PC-3 (cell line): ENCODE results near the gene RALBP1. TPM values are rescaled to one million over a fixed set of nuclear protein-coding genes. Genes with fewer than 3 reads are reported as not detected.

Experiments used
- ATAC-seq: fragments of 200-7000 bp; cut with Tn5 transposase; 2 replicates; pipeline ENCODE4 v1.9.1; 2020; ENCODE audit warnings: mild to moderate bottlenecking, moderate library complexity
- BruUV-seq: library from RNA; stranded (reverse); fragments of 400-500 nt; replicated peaks from 2 replicates; lab custom pipeline; 2021; lab: Mats Ljungman, UMichigan
- CTCF ChIA-PET: fragments of 300-600 bp; sonication (Branson Sonifier 250); formaldehyde crosslinking; loops from one replicate; lab custom pipeline; 2022; ENCODE audit warnings: antibody characterized with exemption; lab: Charles Lee
- POLR2A ChIA-PET: fragments of 300-600 bp; sonication (Branson Sonifier 250); formaldehyde crosslinking; loops from one replicate; lab custom pipeline; 2022; ENCODE audit warnings: antibody characterized with exemption; ENCODE audit not compliant: unreplicated experiment; lab: Charles Lee
- DNase-seq: peaks from one replicate; pipeline ENCODE4 v3.0.0-alpha.2; 2015
- H2AFZ ChIP-seq: fragments of 300-600 bp; sonication (generic); 2 replicates; pipeline ENCODE4 v1.6.0; 2016; ENCODE audit warnings: antibody characterized with exemption, low read length
- H3F3A ChIP-seq: fragments of 300-600 bp; sonication (generic); one replicate; pipeline ENCODE4 v1.6.0; 2017; ENCODE audit warnings: antibody characterized with exemption, low read length, control low read depth, mild to moderate bottlenecking; ENCODE audit not compliant: unreplicated experiment
- H3K27ac ChIP-seq: fragments of 300-600 bp; sonication (generic); 2 replicates; pipeline ENCODE4 v1.5.1; 2016; ENCODE audit warnings: mild to moderate bottlenecking, low read length
- H3K27me3 ChIP-seq: fragments of 300-600 bp; sonication (generic); 2 replicates; pipeline ENCODE4 v1.6.1; 2016; ENCODE audit warnings: low read length, mixed read lengths
- H3K36me3 ChIP-seq: fragments of 300-600 bp; sonication (generic); 2 replicates; pipeline ENCODE4 v1.6.1; 2016; ENCODE audit warnings: low read depth, mixed run types, low read length, mixed read lengths
- H3K4me1 ChIP-seq: fragments of 300-600 bp; sonication (generic); 2 replicates; pipeline ENCODE4 v1.5.1; 2016; ENCODE audit warnings: low read length; ENCODE audit not compliant: insufficient read depth
- H3K4me2 ChIP-seq: fragments of 300-600 bp; sonication (generic); 2 replicates; pipeline ENCODE4 v1.6.0; 2016; ENCODE audit warnings: low read length
- H3K4me3 ChIP-seq: fragments of 300-600 bp; sonication (generic); 2 replicates; pipeline ENCODE4 v1.5.1; 2016; ENCODE audit warnings: mild to moderate bottlenecking, low read length, mixed read lengths
- H3K79me2 ChIP-seq: fragments of 300-600 bp; sonication (generic); 2 replicates; pipeline ENCODE4 v1.6.1; 2017; ENCODE audit warnings: low read length, mixed read lengths
- H3K9ac ChIP-seq: fragments of 300-600 bp; sonication (generic); 2 replicates; pipeline ENCODE4 v1.6.0; 2016; ENCODE audit warnings: mild to moderate bottlenecking, low read length
- H3K9me2 ChIP-seq: fragments of 300-600 bp; sonication (generic); replicated peaks from 2 replicates; pipeline ENCODE4 v1.6.1; 2016; ENCODE audit warnings: mixed run types, low read length, mixed read lengths
- H3K9me3 ChIP-seq: fragments of 300-600 bp; sonication (generic); 2 replicates; pipeline ENCODE4 v1.6.1; 2016; ENCODE audit warnings: low read length, mixed read lengths
- H4K20me1 ChIP-seq: fragments of 300-600 bp; sonication (generic); 2 replicates; pipeline ENCODE4 v1.6.1; 2016; ENCODE audit warnings: low read length, mixed read lengths
- EZH2 ChIP-seq: fragments of 300-600 bp; sonication (generic); IDR thresholded peaks from one replicate; pipeline ENCODE4 v1.6.1; 2017; ENCODE audit warnings: antibody characterized with exemption, mild to moderate bottlenecking, low read length; ENCODE audit not compliant: unreplicated experiment
- EZH2phosphoT487 ChIP-seq: fragments of 300-600 bp; sonication (generic); IDR thresholded peaks from 2 replicates; pipeline ENCODE4 v1.6.1; 2018; ENCODE audit warnings: mild to moderate bottlenecking, antibody characterized with exemption, low read length, borderline replicate concordance
- intact Hi-C: fragments of 100-400 bp; cut with micrococcal nuclease; formaldehyde crosslinking; loops from 2 replicates; pipeline ENCODE4 v1.9.0; 2023
- total RNA-seq: library from RNA; depleted of rRNA; stranded (reverse); fragments of >200 nt; gene quantifications from 2 replicates; pipeline ENCODE4 v1.2.3, GENCODE V29; 2014
- TF ChIP-seq, protein P1 (sequence below): fragments of 300-600 bp; sonication (generic); conservative IDR thresholded peaks from 2 replicates; pipeline ENCODE4 v1.5.1; 2017; ENCODE audit warnings: antibody characterized with exemption, low read depth, mild to moderate bottlenecking, low read length

RALBP1 gene
- total RNA-seq, 1 experiment from 2014 or later = 89.8 TPM

DNA sequence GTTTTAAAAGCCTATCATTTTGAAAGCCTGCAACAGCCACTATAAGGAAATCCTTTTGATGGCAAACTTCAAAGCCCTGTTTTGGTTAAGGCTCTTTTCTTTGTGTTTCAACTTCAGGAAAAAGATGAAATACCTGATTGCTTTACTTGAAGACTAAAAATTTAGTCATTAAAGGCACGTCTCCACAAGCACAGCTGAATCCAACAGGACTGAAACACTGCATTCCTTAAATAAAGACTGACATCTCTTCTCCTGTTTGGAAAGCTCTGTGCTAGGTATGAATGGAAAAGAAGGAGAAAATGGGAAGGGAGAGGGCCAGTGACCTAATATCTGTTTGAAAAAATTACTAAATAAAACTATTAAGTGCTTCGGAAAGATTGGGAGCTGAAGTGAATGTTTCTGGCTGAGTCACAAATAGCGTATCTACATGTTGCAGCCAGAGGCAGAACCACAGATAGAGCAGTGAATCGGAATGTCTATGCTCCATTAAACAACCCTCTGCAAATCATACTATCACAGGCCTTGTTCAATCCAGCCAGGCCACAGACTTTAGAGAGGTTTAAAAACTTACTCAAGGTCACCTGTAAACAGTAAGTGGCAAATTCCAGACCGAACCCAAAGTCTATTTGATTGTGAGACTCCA is 21.1 kb upstream of the RALBP1 start:
- H2AFZ ChIP-seq = no peak overlapping the region
- no peak for DNase-seq

DNA sequence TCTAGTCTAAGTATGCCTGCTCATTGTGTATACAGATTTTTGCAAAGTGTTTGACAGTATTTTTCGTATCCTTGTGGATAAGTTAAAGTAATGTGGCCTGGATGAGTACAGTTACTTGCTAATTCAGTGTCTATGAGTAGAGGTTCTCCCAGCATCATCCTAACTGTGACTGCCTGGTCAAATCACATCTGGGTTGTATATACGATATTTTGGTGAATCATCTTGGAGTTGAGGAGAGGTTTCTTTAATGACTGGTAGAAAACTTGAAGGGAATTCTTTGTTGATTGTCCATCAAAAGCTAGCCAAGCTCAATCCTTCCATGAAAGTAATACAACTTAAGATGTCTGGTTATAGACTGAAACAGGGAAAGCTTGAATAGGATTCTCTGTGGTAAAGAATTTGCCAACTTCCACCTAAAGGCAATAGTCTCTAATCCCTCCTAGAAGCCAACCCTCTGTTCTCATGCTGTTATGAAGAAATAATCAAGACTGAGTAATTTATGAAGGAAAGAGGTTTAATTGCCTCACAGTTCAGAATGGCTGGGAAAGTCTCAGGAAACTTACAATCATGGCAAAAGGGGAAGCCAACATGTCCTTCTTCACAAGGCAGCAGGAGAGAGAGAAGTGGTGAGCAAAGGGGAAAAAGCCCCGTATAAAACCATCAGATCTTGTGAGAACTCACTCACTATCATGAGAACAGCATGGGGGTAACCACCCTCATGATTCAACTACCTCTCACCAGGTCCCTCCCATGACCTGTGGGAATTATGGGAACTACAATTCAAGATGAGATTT is 19.4 kb upstream of the RALBP1 start:
- Histone ChIP-seq H3K27me3 (no peaks in the 10 kb centered on the region), H2AFZ (no peak overlapping the region), H3K9ac (no peak overlapping the region), H3K4me3 (no peak overlapping the region), H3K27ac (no peak overlapping the region), H3K9me2 (no peaks in the 10 kb centered on the region), H3K36me3 (no peaks in the 10 kb centered on the region), H4K20me1 (no peaks in the 10 kb centered on the region), H3F3A (no peaks in the 10 kb centered on the region), H3K4me2 (no peak overlapping the region), H3K79me2 (no peaks in the 10 kb centered on the region), H3K9me3 (peaks cover 3% of the 10 kb centered on the region; the same call in 1 of the 2 replicates), H3K4me1 (no peaks in the 10 kb centered on the region)
- TF ChIP-seq, protein P1, sequence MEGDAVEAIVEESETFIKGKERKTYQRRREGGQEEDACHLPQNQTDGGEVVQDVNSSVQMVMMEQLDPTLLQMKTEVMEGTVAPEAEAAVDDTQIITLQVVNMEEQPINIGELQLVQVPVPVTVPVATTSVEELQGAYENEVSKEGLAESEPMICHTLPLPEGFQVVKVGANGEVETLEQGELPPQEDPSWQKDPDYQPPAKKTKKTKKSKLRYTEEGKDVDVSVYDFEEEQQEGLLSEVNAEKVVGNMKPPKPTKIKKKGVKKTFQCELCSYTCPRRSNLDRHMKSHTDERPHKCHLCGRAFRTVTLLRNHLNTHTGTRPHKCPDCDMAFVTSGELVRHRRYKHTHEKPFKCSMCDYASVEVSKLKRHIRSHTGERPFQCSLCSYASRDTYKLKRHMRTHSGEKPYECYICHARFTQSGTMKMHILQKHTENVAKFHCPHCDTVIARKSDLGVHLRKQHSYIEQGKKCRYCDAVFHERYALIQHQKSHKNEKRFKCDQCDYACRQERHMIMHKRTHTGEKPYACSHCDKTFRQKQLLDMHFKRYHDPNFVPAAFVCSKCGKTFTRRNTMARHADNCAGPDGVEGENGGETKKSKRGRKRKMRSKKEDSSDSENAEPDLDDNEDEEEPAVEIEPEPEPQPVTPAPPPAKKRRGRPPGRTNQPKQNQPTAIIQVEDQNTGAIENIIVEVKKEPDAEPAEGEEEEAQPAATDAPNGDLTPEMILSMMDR = no peak
- TF ChIP-seq EZH2 (no peak), EZH2phosphoT487 (no peak)
- ATAC-seq (no peak), DNase-seq (no peak)
- POLR2A ChIA-PET = no interaction called here
- CTCF ChIA-PET = no interaction called here
- no TSS peak for BruUV-seq
- intact Hi-C loops = no loop called here

More for the DNA sequence above, 21.1 kb upstream of the RALBP1 start:
- H3K27me3 ChIP-seq = no peaks in the 10 kb centered on the region
- no peak overlapping the region for H3K4me3 ChIP-seq
- no peak overlapping the region for H3K4me2 ChIP-seq
- TF ChIP-seq EZH2 = no peak
- TF ChIP-seq EZH2phosphoT487 = no peak
- TF ChIP-seq, protein P1 = no peak
- no TSS peak for BruUV-seq
- H3K9me2 ChIP-seq = no peaks in the 10 kb centered on the region
- peaks cover 3% of the 10 kb centered on the region; the same call in 1 of the 2 replicates for H3K9me3 ChIP-seq
- intact Hi-C loops = no loop called here
- H3K36me3 ChIP-seq = no peaks in the 10 kb centered on the region
- H3F3A ChIP-seq = no peaks in the 10 kb centered on the region
- no peaks in the 10 kb centered on the region for H3K4me1 ChIP-seq
- no peak overlapping the region for H3K9ac ChIP-seq
- no peak for ATAC-seq
- H4K20me1 ChIP-seq = no peaks in the 10 kb centered on the region
- H3K27ac ChIP-seq = no peak overlapping the region
- ChIA-PET CTCF (no interaction called here), POLR2A (no interaction called here)
- no peaks in the 10 kb centered on the region for H3K79me2 ChIP-seq

DNA sequence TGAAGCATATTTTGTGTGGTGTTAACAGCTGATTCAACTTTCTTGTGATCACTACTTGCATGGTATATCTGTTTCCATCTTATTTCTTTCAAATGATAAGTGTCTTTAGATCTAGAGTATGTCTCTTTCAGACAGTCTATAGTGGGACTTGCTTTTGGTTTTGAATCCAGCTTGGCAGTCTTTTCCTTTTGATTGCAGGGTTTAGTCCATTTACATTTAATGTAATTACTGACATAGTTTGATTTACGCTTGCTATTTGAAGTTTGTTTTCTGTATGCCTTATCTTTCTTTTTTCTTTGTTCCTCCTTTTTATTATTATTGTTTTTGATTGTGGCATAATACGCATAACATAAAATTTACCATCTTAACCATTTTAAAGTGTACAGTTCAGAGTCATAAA is 9.2 kb upstream of the RALBP1 start:
- no peak for ATAC-seq
- no TSS peak for BruUV-seq
- intact Hi-C loops = no loop called here
- H3K36me3 ChIP-seq = no peaks in the 10 kb centered on the region
- H3K4me2 ChIP-seq = no peak overlapping the region
- ChIA-PET CTCF (no interaction called here), POLR2A (no interaction called here)
- H3K27me3 ChIP-seq = no peaks in the 10 kb centered on the region
- DNase-seq = no peak
- H3K9me3 ChIP-seq = peaks cover 10% of the 10 kb centered on the region; the same call in 1 of the 2 replicates
- H3K27ac ChIP-seq = no peak overlapping the region
- no peak overlapping the region for H2AFZ ChIP-seq
- TF ChIP-seq, protein P1 = no peak
- TF ChIP-seq EZH2 (no peak), EZH2phosphoT487 (no peak)
- no peak overlapping the region for H3K4me3 ChIP-seq
- H3K9ac ChIP-seq = no peak overlapping the region
- no peaks in the 10 kb centered on the region for H3K4me1 ChIP-seq
- H3F3A ChIP-seq = no peaks in the 10 kb centered on the region
- no peaks in the 10 kb centered on the region for H3K79me2 ChIP-seq
- H3K9me2 ChIP-seq = no peaks in the 10 kb centered on the region
- no peaks in the 10 kb centered on the region for H4K20me1 ChIP-seq
